Measurements from ENCODE around the gene FHL3. TPM values are rescaled to one million over a fixed set of nuclear protein-coding genes. Genes with fewer than 3 reads are reported as not detected.

The FHL3 gene
- total and polyA plus RNA-seq, 9 of the 15 experiments (the other 6 are each of a cell fraction or from before 2014, with no cell fraction given): 6.1 to 144 (median 34.1) TPM

- TF ChIP-seq CC2D1A (IDR thresholded peaks at IDR 0.05) (0 out of 2 replicates have a peak, but pooled peaks have one; percentile 14), XRCC4 (IDR thresholded peaks at IDR 0.05; ENCODE audit: extremely low read depth, insufficient read depth, insufficient read length) (no peak), CHD1 (IDR thresholded peaks at IDR 0.05; ENCODE audit: low read length) (no peak), ZNF561 (CRISPR knock-in tag; conservative IDR thresholded peaks at IDR 0.05) (no peak), ZBTB40 (IDR thresholded peaks at IDR 0.05) (no peak), ZBTB40 (CRISPR knock-in tag; IDR thresholded peaks at IDR 0.05) (no peak), SMC3 (conservative IDR thresholded peaks at IDR 0.05; ENCODE audit: insufficient read depth, low read depth, low read length) (peak; percentile 48; the same call in 1 of the 2 replicates), CXXC5 (CRISPR knock-in tag; IDR thresholded peaks at IDR 0.05) (no peak), CTCFL (IDR thresholded peaks at IDR 0.05; ENCODE audit: borderline replicate concordance, insufficient read depth, low read depth, low read length, poor library complexity, severe bottlenecking) (no peak), ZHX1 (conservative IDR thresholded peaks at IDR 0.05; ENCODE audit: low read length) (no peak)
These were observed 21.4 kb upstream of the FHL3 start (continued) for GRCh38 chr1:38026592-38027200.
